Activated CD4-positive, alpha-beta memory T cell treated with anti-CD3 and anti-CD28 coated beads, Interleukin-2, amount 10 ng/mL, durations not matched to agents 7 days and 5 days (primary cell): Measurements from ENCODE around the gene LMAN2. TPM values are rescaled to one million over a fixed set of nuclear protein-coding genes. Genes with fewer than 3 reads are reported as not detected.

Experiments
- CTCF ChIA-PET: fragments of 350-600 bp; sonication (Branson Sonifier 250); formaldehyde crosslinking; loops from one replicate; lab custom pipeline; 2021; ENCODE audit warnings: antibody characterized with exemption, inconsistent platforms; lab: Charles Lee
- POLR2A ChIA-PET: fragments of 350-600 bp; sonication (Branson Sonifier 250); formaldehyde crosslinking; loops from one replicate; lab custom pipeline; 2021; ENCODE audit warnings: antibody characterized with exemption; lab: Charles Lee
- DNase-seq: peaks from one replicate; pipeline ENCODE4 v3.0.0-alpha.2; 2020
- H3K27ac Mint-ChIP-seq: one replicate; pipeline ENCODE4 v1.8.0; 2021; ENCODE audit warnings: mild to moderate bottlenecking, mixed read lengths
- H3K27me3 Mint-ChIP-seq: one replicate; pipeline ENCODE4 v1.8.0; 2021; ENCODE audit warnings: mixed read lengths
- H3K36me3 Mint-ChIP-seq: one replicate; pipeline ENCODE4 v1.8.0; 2021; ENCODE audit warnings: low read depth, mixed read lengths
- H3K4me1 Mint-ChIP-seq: one replicate; pipeline ENCODE4 v1.8.0; 2021; ENCODE audit warnings: mixed read lengths
- H3K4me3 Mint-ChIP-seq: one replicate; pipeline ENCODE4 v1.8.0; 2021; ENCODE audit warnings: mild to moderate bottlenecking, mixed read lengths
- H3K9me3 Mint-ChIP-seq: one replicate; pipeline ENCODE4 v1.8.0; 2021; ENCODE audit warnings: mixed read lengths
- total RNA-seq, 2 experiments: library from RNA; stranded (reverse); gene quantifications; one replicate each; pipeline ENCODE4 v1.2.3, GENCODE V29; 2021

Gene LMAN2
- total RNA-seq, 2 experiments from 2014 or later, result 145 to 149 TPM

GRCh38 chr5:177338251-177339106, 13.0 kb downstream of the LMAN2 start:
- DNase-seq, result no peak
- H3K4me1 Mint-ChIP-seq, result peaks cover 28% of the 10 kb centered on the region
- ChIA-PET POLR2A (interaction anchor here (0.9 to 1.8 kb wide), 3 partner anchors 10 to 17 kb away, joined by 3 to 6 read pairs (median 3); partner anchors contain the start of gene LMAN2), CTCF (no interaction called here)
- peak overlapping the region; percentile 40 for H3K27ac Mint-ChIP-seq
- peaks cover 74% of the 10 kb centered on the region for H3K36me3 Mint-ChIP-seq
- H3K4me3 Mint-ChIP-seq, result no peak overlapping the region
- H3K9me3 Mint-ChIP-seq, result peaks cover 8% of the 10 kb centered on the region
- H3K27me3 Mint-ChIP-seq, result no peaks in the 10 kb centered on the region

DNA sequence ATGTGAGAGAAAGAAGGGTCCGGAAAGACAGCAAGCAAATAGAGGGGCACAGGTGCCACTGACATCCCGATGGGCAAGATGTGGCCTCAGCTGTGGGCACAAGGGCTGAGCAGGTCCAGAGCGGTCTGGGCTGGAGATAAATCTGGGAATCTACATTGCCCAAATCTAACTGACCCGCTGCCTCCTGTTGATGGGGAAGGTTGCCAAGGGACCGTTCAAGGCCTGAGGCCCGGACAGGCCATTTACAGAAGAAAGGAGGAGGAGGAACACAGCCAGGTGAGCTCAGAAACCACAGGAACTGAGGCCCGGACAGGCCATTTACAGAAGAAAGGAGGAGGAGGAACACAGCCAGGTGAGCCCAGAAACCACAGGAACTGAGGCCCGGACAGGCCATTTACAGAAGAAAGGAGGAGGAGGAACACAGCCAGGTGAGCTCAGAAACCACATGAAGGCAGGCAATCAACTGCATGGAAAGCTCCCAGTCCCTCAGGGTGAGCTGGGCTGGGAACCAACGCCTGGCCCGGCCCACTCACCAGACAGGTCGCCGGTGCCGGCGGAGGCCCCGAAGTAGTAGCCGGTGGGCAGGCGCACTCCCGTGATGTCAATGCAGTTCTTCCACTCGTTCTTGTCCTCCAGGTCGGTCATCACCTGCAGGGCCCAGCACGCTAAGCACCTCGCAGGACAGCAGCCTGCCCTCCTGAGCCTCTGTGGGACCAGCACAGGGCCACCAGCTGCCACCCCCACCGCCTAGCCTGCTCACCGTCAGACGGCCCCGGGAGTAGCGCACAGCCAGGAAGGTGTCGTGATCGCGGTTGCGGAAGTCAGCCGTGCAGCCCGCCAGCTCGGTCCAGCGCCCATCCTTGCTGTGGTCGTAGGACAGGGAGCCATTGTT, 14.6 kb downstream of the LMAN2 start:
- ChIA-PET POLR2A (no interaction called here), CTCF (interaction anchor here (1.0 to 1.9 kb wide), 9 partner anchors 9 to 67 kb away, joined by 3 to 6 read pairs (median 4); no protein-coding TSS in a partner anchor)
- H3K36me3 Mint-ChIP-seq, result peaks cover 73% of the 10 kb centered on the region

GRCh38 chr5:177336112-177336511, 15.4 kb downstream of the LMAN2 start:
- ChIA-PET POLR2A (interaction anchor here (1.6 kb wide), 1 partner anchor 24 kb away, joined by 6 read pairs; no protein-coding TSS in a partner anchor), CTCF (interaction anchor here (0.6 to 1.9 kb wide), 15 partner anchors 9 to 265 kb away, joined by 3 to 6 read pairs (median 4); no protein-coding TSS in a partner anchor)
- Mint-ChIP-seq H3K36me3 (peaks cover 72% of the 10 kb centered on the region), H3K27ac (no peak overlapping the region), H3K9me3 (peaks cover 8% of the 10 kb centered on the region), H3K4me3 (no peak overlapping the region), H3K27me3 (no peaks in the 10 kb centered on the region), H3K4me1 (peaks cover 21% of the 10 kb centered on the region)
- DNase-seq, result peak; percentile 33

More for the DNA sequence above, 14.6 kb downstream of the LMAN2 start:
- no peak for DNase-seq
- Mint-ChIP-seq H3K27me3 (no peaks in the 10 kb centered on the region), H3K27ac (no peak overlapping the region), H3K4me3 (no peak overlapping the region), H3K4me1 (peaks cover 26% of the 10 kb centered on the region), H3K9me3 (peaks cover 8% of the 10 kb centered on the region)

- POLR2A ChIA-PET, result interaction anchor here (1.6 kb wide), 1 partner anchor 23 kb away, joined by 6 read pairs; no protein-coding TSS in a partner anchor
- CTCF ChIA-PET, result interaction anchor here (0.6 to 1.9 kb wide), 15 partner anchors 8 to 264 kb away, joined by 3 to 6 read pairs (median 4); no protein-coding TSS in a partner anchor
- H3K36me3 Mint-ChIP-seq, result peaks cover 75% of the 10 kb centered on the region
- peaks cover 21% of the 10 kb centered on the region for H3K4me1 Mint-ChIP-seq
- no peak overlapping the region for H3K4me3 Mint-ChIP-seq
- peaks cover 8% of the 10 kb centered on the region for H3K9me3 Mint-ChIP-seq
- no peaks in the 10 kb centered on the region for H3K27me3 Mint-ChIP-seq
- no peak for DNase-seq
- no peak overlapping the region for H3K27ac Mint-ChIP-seq
Observed at GRCh38 chr5:177335701-177336065, 15.8 kb downstream of the LMAN2 start.

GRCh38 chr5:177334781-177335700, 16.4 kb downstream of the LMAN2 start:
- Mint-ChIP-seq H3K36me3 (peaks cover 77% of the 10 kb centered on the region), H3K4me3 (no peak overlapping the region), H3K4me1 (peaks cover 16% of the 10 kb centered on the region), H3K27me3 (no peaks in the 10 kb centered on the region), H3K9me3 (peaks cover 6% of the 10 kb centered on the region), H3K27ac (no peak overlapping the region)
- no peak for DNase-seq
- POLR2A ChIA-PET, result interaction anchor here (0.7 to 1.6 kb wide), 2 partner anchors 16 to 22 kb away, joined by 3 to 6 read pairs; no protein-coding TSS in a partner anchor
- CTCF ChIA-PET, result interaction anchor here (0.6 to 1.9 kb wide), 10 partner anchors 7 to 264 kb away, joined by 3 to 6 read pairs (median 4); no protein-coding TSS in a partner anchor

DNA sequence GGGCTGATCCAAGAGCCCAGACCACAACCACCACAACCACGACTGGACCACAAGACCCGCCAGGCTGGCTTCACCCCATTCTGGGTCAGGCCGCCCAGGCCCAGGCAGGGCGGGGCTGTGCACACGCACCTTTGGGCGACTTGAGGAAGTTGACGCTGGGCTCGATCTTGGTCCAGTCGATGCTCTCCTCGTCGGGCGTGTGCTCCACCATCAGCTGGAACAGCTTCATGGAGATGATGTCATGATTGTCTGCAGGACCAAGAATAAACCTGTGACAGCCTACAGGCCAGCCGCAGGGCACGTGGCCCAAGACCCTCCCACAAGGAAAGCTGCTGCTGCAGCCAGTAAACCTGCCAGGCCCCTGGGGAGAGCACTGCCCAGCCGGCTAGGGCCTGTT, 17.3 kb downstream of the LMAN2 start:
- no peak for DNase-seq
- Mint-ChIP-seq H3K27ac (no peak overlapping the region), H3K9me3 (no peaks in the 10 kb centered on the region), H3K4me1 (peaks cover 7% of the 10 kb centered on the region), H3K4me3 (no peak overlapping the region), H3K27me3 (no peaks in the 10 kb centered on the region), H3K36me3 (peaks cover 74% of the 10 kb centered on the region)
- ChIA-PET POLR2A (interaction anchor here (0.7 to 1.2 kb wide), 2 partner anchors 17 kb away, joined by 3 read pairs; no protein-coding TSS in a partner anchor), CTCF (interaction anchor here (1.3 kb wide), 1 partner anchor 121 kb away, joined by 3 read pairs; no protein-coding TSS in a partner anchor)

DNA sequence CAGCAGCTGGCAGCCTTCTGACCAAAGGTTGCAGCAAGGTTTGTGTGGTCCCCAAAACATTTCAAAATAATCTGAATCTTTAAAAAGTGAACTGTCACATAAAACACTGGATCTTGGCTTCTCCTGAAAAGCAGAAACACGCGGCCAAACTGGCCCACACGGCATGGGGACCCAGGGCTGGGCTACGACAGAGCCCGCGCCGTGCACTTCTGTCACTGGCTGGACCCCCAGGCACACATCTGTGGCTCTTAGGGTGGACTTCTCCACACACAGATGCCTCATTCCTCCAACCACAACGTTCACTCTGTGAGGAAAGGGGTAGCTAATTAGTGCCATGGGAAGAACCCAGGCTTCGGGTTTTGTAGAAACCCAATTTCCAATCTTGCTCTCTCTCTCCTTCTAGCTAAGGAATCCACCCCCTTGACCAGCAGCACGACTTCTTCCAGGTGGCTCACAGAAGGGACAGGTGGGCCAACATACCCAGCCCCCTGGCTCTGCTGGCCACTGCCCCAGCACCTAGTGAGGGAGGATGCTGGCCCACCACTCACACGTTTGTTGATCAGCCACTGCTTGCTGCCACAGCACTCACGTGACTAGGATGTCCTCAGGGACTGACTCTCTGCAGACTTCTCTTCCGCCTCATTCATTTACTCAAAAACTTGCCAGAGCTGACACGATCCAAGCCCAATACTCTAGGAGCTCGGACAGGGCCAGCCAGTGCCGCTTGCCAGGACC, 17.9 kb downstream of the LMAN2 start:
- ChIA-PET POLR2A (interaction anchor here (1.2 kb wide), 1 partner anchor 17 kb away, joined by 3 read pairs; no protein-coding TSS in a partner anchor), CTCF (interaction anchor here (1.3 kb wide), 1 partner anchor 122 kb away, joined by 3 read pairs; no protein-coding TSS in a partner anchor)
- Mint-ChIP-seq H3K4me1 (peaks cover 5% of the 10 kb centered on the region), H3K27ac (no peak overlapping the region), H3K9me3 (no peaks in the 10 kb centered on the region), H3K4me3 (no peak overlapping the region), H3K27me3 (no peaks in the 10 kb centered on the region), H3K36me3 (peaks cover 71% of the 10 kb centered on the region)
- DNase-seq, result no peak

GRCh38 chr5:177332896-177333260, 18.6 kb downstream of the LMAN2 start:
- peaks cover 74% of the 10 kb centered on the region for H3K36me3 Mint-ChIP-seq
- DNase-seq, result no peak
- CTCF ChIA-PET, result interaction anchor here (1.3 kb wide), 1 partner anchor 122 kb away, joined by 3 read pairs; no protein-coding TSS in a partner anchor
- no peak overlapping the region for H3K27ac Mint-ChIP-seq
- H3K4me1 Mint-ChIP-seq, result peaks cover 10% of the 10 kb centered on the region
- no peak overlapping the region for H3K4me3 Mint-ChIP-seq
- POLR2A ChIA-PET, result interaction anchor here (1.2 kb wide), 1 partner anchor 18 kb away, joined by 3 read pairs; no protein-coding TSS in a partner anchor
- H3K9me3 Mint-ChIP-seq, result no peaks in the 10 kb centered on the region
- no peaks in the 10 kb centered on the region for H3K27me3 Mint-ChIP-seq

- DNase-seq, result no peak
- H3K36me3 Mint-ChIP-seq, result peaks cover 72% of the 10 kb centered on the region
- H3K4me1 Mint-ChIP-seq, result peaks cover 15% of the 10 kb centered on the region
- H3K4me3 Mint-ChIP-seq, result no peak overlapping the region
- H3K9me3 Mint-ChIP-seq, result no peaks in the 10 kb centered on the region
- no peaks in the 10 kb centered on the region for H3K27me3 Mint-ChIP-seq
- H3K27ac Mint-ChIP-seq, result no peak overlapping the region
- ChIA-PET CTCF (no interaction called here), POLR2A (no interaction called here)
Observed at GRCh38 chr5:177332031-177332895, 19.2 kb downstream of the LMAN2 start.

GRCh38 chr5:177330991-177331842, 20.3 kb downstream of the LMAN2 start:
- H3K36me3 Mint-ChIP-seq, result peaks cover 66% of the 10 kb centered on the region
- DNase-seq, result no peak
- no peak overlapping the region for H3K4me3 Mint-ChIP-seq
- H3K27ac Mint-ChIP-seq, result no peak overlapping the region
- ChIA-PET POLR2A (no interaction called here), CTCF (no interaction called here)
- no peaks in the 10 kb centered on the region for H3K9me3 Mint-ChIP-seq
- H3K27me3 Mint-ChIP-seq, result no peaks in the 10 kb centered on the region
- peaks cover 13% of the 10 kb centered on the region for H3K4me1 Mint-ChIP-seq
